ENCODE data around the gene PRODH.

DNA sequence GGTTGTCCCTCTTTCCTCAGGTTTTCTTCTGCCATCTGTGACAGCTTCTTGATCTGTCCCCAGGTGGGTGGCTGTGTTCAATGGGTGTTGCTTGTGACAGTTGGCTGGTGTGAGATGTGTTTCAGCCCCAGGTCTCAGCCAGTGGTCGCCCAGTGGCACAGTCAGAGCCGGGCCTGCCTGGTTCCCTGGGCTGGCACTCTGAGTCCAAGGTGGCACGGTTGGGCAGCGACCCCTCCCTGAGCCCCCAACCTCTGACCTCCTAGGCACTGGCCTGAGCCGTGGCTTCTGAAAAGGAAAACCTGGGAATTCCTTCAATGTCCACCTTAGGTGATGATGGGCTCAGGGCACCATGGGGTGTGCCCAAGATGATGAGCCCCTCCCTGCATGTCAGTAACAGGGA lies 14.0 kb upstream of the PRODH start:
- TF ChIP-seq, protein P1, sequence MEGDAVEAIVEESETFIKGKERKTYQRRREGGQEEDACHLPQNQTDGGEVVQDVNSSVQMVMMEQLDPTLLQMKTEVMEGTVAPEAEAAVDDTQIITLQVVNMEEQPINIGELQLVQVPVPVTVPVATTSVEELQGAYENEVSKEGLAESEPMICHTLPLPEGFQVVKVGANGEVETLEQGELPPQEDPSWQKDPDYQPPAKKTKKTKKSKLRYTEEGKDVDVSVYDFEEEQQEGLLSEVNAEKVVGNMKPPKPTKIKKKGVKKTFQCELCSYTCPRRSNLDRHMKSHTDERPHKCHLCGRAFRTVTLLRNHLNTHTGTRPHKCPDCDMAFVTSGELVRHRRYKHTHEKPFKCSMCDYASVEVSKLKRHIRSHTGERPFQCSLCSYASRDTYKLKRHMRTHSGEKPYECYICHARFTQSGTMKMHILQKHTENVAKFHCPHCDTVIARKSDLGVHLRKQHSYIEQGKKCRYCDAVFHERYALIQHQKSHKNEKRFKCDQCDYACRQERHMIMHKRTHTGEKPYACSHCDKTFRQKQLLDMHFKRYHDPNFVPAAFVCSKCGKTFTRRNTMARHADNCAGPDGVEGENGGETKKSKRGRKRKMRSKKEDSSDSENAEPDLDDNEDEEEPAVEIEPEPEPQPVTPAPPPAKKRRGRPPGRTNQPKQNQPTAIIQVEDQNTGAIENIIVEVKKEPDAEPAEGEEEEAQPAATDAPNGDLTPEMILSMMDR (IDR thresholded peaks at IDR 0.05 in 8 of 11, conservative IDR thresholded peaks at IDR 0.05 in 3 of 11), result no peak
- TF ChIP-seq POLR2AphosphoS5 (IDR thresholded peaks at IDR 0.05), result no peak
- TF ChIP-seq POLR2A (IDR thresholded peaks at IDR 0.05), result no peak

All from spleen (tissue), 7 donors.